Measurements from ENCODE around the gene PXYLP1. TPM values are rescaled to one million over a fixed set of nuclear protein-coding genes. Genes with fewer than 3 reads are reported as not detected.

The PXYLP1 gene
- total RNA-seq, 1 experiment from 2014 or later, result 6.2 TPM

GRCh38 chr3:141253811-141254210, 22.2 kb downstream of the PXYLP1 start:
- CTCF ChIA-PET, result no interaction called here
- POLR2A ChIA-PET (ENCODE audit: unreplicated experiment), result no interaction called here

GRCh38 chr3:141255137-141255845, 23.7 kb downstream of the PXYLP1 start:
- ATAC-seq, result no peak
- Histone ChIP-seq H3K9me3 (ENCODE audit: low read length) (no peaks in the 10 kb centered on the region), H3K4me1 (ENCODE audit: insufficient read depth, low read length) (no peaks in the 10 kb centered on the region), H2AFZ (ENCODE audit: low read length) (no peak overlapping the region), H4K20me1 (ENCODE audit: low read length) (no peaks in the 10 kb centered on the region), H3F3A (ENCODE audit: low read length, unreplicated experiment) (no peaks in the 10 kb centered on the region), H3K79me2 (ENCODE audit: low read length) (no peaks in the 10 kb centered on the region), H3K4me2 (ENCODE audit: low read length) (no peak overlapping the region), H3K9me2 (replicated peaks; ENCODE audit: low read length) (no peaks in the 10 kb centered on the region), H3K9ac (ENCODE audit: low read length) (no peak overlapping the region), H3K36me3 (ENCODE audit: low read depth, low read length) (no peaks in the 10 kb centered on the region), H3K27ac (ENCODE audit: low read length) (no peak overlapping the region), H3K4me3 (ENCODE audit: low read length) (no peak overlapping the region), H3K27me3 (ENCODE audit: low read length) (no peaks in the 10 kb centered on the region)
- TF ChIP-seq EZH2phosphoT487 (IDR thresholded peaks at IDR 0.05; ENCODE audit: borderline replicate concordance, low read length) (no peak), EZH2 (IDR thresholded peaks at IDR 0.05; ENCODE audit: low read length, unreplicated experiment) (no peak), CTCF (conservative IDR thresholded peaks at IDR 0.05; ENCODE audit: low read depth, low read length) (no peak)
- CTCF ChIA-PET, result no interaction called here
- no peak for DNase-seq
- POLR2A ChIA-PET (ENCODE audit: unreplicated experiment), result no interaction called here
- BruUV-seq (replicated peaks), result no TSS peak
- intact Hi-C loops (cut with micrococcal nuclease), result no loop called here

More at GRCh38 chr3:141253811-141254210, 22.2 kb downstream of the PXYLP1 start:
- Histone ChIP-seq H3F3A (ENCODE audit: low read length, unreplicated experiment) (no peaks in the 10 kb centered on the region), H4K20me1 (ENCODE audit: low read length) (no peaks in the 10 kb centered on the region), H2AFZ (ENCODE audit: low read length) (no peak overlapping the region), H3K4me1 (ENCODE audit: insufficient read depth, low read length) (no peaks in the 10 kb centered on the region), H3K9me3 (ENCODE audit: low read length) (no peaks in the 10 kb centered on the region), H3K79me2 (ENCODE audit: low read length) (no peaks in the 10 kb centered on the region), H3K36me3 (ENCODE audit: low read depth, low read length) (no peaks in the 10 kb centered on the region), H3K4me3 (ENCODE audit: low read length) (no peak overlapping the region), H3K4me2 (ENCODE audit: low read length) (no peak overlapping the region), H3K9me2 (replicated peaks; ENCODE audit: low read length) (no peaks in the 10 kb centered on the region), H3K27me3 (ENCODE audit: low read length) (no peaks in the 10 kb centered on the region), H3K9ac (ENCODE audit: low read length) (no peak overlapping the region), H3K27ac (ENCODE audit: low read length) (no peak overlapping the region)
- BruUV-seq (replicated peaks), result no TSS peak
- no peak for TF ChIP-seq EZH2phosphoT487 (IDR thresholded peaks at IDR 0.05; ENCODE audit: borderline replicate concordance, low read length)
- TF ChIP-seq EZH2 (IDR thresholded peaks at IDR 0.05; ENCODE audit: low read length, unreplicated experiment), result no peak
- TF ChIP-seq CTCF (conservative IDR thresholded peaks at IDR 0.05; ENCODE audit: low read depth, low read length), result no peak
- ATAC-seq (no peak), DNase-seq (no peak)
- intact Hi-C loops (cut with micrococcal nuclease), result no loop called here

DNA sequence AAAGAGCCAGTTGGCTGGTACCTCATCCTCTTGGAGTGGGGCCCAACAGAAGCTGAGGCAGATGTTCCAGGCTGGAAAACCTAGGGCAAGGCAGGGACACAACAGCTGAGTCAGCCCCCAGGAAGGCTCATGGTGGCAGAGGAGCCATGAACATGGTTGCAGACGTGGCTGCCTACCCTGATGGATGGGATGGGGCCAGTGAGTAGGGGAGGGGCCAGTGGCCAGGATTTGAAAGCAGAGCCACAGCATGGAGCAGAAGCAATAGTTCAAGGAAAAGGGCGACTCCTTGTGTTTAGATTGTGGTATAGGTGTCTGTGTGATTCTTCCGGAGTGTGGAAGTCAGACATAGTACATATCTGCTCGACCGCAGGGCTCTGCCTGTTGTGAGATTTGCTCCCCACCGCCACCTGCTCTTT, 24.2 kb downstream of the PXYLP1 start:
- intact Hi-C loops (cut with micrococcal nuclease), result no loop called here
- no peaks in the 10 kb centered on the region for H3K79me2 ChIP-seq (ENCODE audit: low read length)
- H3K27me3 ChIP-seq (ENCODE audit: low read length), result no peaks in the 10 kb centered on the region
- no peaks in the 10 kb centered on the region for H3K4me1 ChIP-seq (ENCODE audit: insufficient read depth, low read length)
- no TSS peak for BruUV-seq (replicated peaks)
- H3F3A ChIP-seq (ENCODE audit: low read length, unreplicated experiment), result no peaks in the 10 kb centered on the region
- H3K4me2 ChIP-seq (ENCODE audit: low read length), result no peak overlapping the region
- H3K36me3 ChIP-seq (ENCODE audit: low read depth, low read length), result no peaks in the 10 kb centered on the region
- H2AFZ ChIP-seq (ENCODE audit: low read length), result no peak overlapping the region
- H3K9me2 ChIP-seq (replicated peaks; ENCODE audit: low read length), result no peaks in the 10 kb centered on the region
- no peak overlapping the region for H3K27ac ChIP-seq (ENCODE audit: low read length)
- no peak overlapping the region for H3K9ac ChIP-seq (ENCODE audit: low read length)
- DNase-seq (no peak), ATAC-seq (peak; percentile 42)
- peak; percentile 42; the same call in 1 of the 2 replicates for TF ChIP-seq CTCF (conservative IDR thresholded peaks at IDR 0.05; ENCODE audit: low read depth, low read length)
- TF ChIP-seq EZH2phosphoT487 (IDR thresholded peaks at IDR 0.05; ENCODE audit: borderline replicate concordance, low read length), result no peak
- no peaks in the 10 kb centered on the region for H4K20me1 ChIP-seq (ENCODE audit: low read length)
- CTCF ChIA-PET, result no interaction called here
- no peaks in the 10 kb centered on the region for H3K9me3 ChIP-seq (ENCODE audit: low read length)
- POLR2A ChIA-PET (ENCODE audit: unreplicated experiment), result no interaction called here
- H3K4me3 ChIP-seq (ENCODE audit: low read length), result no peak overlapping the region
